HG03097 (cell line): Measurements from ENCODE around the gene EPB41L3.
"Not testable (repeated sequence)": the region's sequence is repeated elsewhere in the genome, so short reads cannot be mapped to it uniquely, and the experiment has no call there.

Experiments used
- ATAC-seq: cut with Tn5 transposase; IDR thresholded peaks from one replicate; pipeline ENCODE4 v1.9.1; 2021; ENCODE audit not compliant: unreplicated experiment, low FRiP score

Gene EPB41L3

GRCh38 chr18:5500158-5500939 lies 43.4 kb downstream of the EPB41L3 start:
- no peak for ATAC-seq

DNA sequence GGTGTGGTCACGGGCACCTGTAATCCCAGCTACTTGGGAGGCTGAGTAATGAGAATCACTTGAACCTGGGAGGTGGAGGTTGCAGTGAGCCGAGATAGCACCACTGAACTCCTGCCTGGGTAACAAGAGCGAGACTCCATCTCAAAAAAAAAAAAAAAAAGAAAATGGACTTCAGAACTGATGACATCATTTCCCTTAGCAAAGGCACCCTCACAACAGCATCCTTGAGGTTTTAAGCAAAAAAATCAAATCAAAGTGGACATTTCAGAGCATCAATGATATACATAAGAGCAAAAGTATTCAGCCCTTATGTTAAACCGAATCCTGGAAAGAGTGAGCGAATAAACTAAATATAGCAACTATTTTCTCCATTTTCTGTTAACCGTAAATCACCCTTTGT lies 45.3 kb downstream of the EPB41L3 start:
- ATAC-seq: no peak

- no peak for ATAC-seq
These were observed 47.5 kb downstream of the EPB41L3 start for GRCh38 chr18:5496305-5496704.

GRCh38 chr18:5490753-5491480 lies 52.9 kb downstream of the EPB41L3 start:
- no peak for ATAC-seq

- no peak for ATAC-seq
These were observed 55.0 kb downstream of the EPB41L3 start for GRCh38 chr18:5488844-5489243.

GRCh38 chr18:5488044-5488443 lies 55.8 kb downstream of the EPB41L3 start:
- ATAC-seq: not testable (repeated sequence)

GRCh38 chr18:5484526-5484925 lies 59.3 kb downstream of the EPB41L3 start:
- ATAC-seq: no peak

- ATAC-seq: no peak
These were observed 62.2 kb downstream of the EPB41L3 start for GRCh38 chr18:5481621-5482020.

DNA sequence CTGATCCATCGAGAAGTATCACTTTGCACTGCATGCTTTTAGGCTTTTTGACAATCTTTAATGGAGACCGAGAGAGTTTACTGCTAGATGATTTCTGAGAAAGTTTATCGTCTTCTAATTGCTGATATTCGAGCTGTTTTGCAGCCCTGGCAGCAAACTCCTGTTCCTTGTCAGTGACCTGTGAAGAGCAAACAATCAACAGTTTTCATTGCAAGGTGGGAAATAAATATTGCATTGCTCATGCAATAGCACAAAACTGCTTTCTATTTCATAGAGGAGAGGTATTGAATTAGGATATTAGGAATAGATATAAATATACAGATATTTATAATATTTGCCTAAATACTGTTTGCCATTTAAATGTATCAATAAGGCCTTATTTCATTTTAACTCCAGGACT lies 65.5 kb downstream of the EPB41L3 start:
- no peak for ATAC-seq

- ATAC-seq: no peak
These were observed 66.6 kb downstream of the EPB41L3 start for GRCh38 chr18:5476961-5477800.

- no peak for ATAC-seq
These were observed 68.5 kb downstream of the EPB41L3 start for GRCh38 chr18:5475267-5475666.

DNA sequence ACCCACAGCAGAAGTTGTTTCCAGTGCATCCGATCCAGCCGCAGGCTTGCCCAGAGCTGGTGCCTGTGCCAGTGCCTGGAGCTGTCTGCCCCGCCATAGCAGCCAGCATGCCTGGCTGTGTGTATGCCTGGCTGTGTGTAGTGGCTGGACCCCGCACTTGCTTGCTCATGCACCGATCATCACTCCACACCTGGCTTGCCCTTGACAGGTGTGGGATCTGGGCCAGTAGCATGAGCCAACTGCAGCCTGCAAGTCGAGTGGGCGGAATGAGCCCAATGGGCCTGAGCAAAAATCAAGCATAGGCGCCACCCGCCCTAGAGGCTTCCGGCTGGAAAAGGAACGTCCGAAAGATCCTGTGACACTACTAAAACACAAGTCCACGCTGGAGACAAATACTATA lies 74.5 kb downstream of the EPB41L3 start:
- no peak for ATAC-seq

GRCh38 chr18:5468394-5468793 lies 75.4 kb downstream of the EPB41L3 start:
- ATAC-seq: no peak

DNA sequence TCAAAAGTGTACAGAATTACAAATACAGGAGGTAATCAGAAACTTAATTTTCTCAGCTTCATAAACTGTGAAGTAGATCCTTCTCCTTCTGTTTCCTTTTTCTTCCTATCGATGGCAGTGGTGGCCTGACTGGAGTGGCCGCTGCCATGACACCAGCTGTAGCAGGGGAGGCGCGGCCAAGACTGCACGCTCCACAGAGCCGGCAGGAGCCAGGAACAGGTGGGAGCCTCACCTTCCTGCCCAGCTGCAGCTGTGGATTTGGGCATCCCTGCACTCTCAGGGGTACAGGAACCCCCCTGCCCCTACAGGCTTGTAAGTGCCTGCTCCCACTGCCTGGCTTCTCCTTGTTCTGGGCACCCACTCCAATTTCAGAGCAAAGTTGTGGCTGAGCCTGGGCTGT lies 76.1 kb downstream of the EPB41L3 start:
- no peak for ATAC-seq

GRCh38 chr18:5466256-5466655 lies 77.5 kb downstream of the EPB41L3 start:
- ATAC-seq: no peak

GRCh38 chr18:5464251-5464650 lies 79.5 kb downstream of the EPB41L3 start:
- no peak for ATAC-seq

DNA sequence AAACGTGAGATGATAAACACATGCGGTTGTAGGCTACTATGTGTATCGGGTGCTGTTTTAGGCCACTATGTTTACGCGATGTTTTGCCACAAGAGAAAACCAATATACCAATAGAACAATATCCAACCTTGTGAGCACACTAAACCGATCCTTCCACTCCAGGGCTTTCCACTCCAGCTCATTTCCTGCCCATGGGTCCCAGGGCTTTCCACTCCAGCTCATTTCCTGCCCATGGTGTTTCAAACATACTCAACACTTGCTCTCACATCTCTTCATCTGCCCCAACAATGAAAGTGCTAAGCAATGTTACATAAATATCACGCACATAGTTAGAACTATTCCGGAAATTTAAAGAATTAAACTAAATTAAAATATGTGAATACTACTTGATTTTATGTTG lies 80.0 kb downstream of the EPB41L3 start:
- no peak for ATAC-seq

DNA sequence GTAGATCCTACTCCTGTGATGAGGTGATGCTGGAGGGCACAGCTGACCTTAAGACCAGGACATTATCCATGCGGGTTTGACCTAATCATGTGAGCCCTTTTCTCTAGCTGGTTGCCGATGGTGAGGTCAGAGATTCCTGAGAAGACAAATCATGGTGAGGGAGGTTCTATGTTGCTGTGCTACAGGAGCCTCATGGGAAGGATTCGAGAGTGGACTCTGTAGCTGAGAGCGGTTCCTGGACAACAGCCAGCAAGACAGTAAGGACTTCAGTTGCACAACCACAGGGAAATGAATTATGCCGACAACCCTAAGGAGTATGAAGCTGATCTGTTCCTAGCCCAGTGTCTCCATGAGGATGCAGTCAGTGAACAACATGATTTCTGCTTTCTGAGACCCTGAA lies 80.4 kb downstream of the EPB41L3 start:
- ATAC-seq: no peak

GRCh38 chr18:5462227-5462626 lies 81.6 kb downstream of the EPB41L3 start:
- ATAC-seq: no peak

- ATAC-seq: no peak
These were observed 82.8 kb downstream of the EPB41L3 start for GRCh38 chr18:5461041-5461440.

DNA sequence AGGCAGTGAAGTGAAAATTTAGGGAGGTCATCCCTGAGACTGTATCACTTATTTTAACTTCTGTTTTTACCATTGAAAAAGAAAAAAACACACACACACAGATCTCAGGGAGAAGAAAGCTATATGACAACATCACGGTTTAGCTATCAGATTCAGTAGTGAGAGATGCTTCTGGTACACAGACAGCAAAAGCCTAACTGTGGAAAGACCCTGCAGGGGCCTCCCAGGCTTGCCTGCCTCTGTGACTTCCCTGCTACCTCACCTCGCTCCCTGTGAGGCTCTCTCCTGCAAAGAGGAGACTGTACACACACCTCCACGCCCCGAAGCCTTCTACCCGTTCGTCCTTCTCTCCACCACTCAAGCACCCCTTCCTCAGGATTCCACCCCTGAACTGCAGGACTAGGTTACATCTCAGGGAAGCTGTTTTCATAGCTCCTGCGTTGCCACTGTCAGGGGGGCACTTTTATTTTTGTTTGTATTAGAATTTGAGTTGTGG lies 86.3 kb downstream of the EPB41L3 start:
- no peak for ATAC-seq
